Measurements from ENCODE around the gene ZNF286A.
"Not testable (repeated sequence)": the region's sequence is repeated elsewhere in the genome, so short reads cannot be mapped to it uniquely, and the experiment has no call there.

DNA sequence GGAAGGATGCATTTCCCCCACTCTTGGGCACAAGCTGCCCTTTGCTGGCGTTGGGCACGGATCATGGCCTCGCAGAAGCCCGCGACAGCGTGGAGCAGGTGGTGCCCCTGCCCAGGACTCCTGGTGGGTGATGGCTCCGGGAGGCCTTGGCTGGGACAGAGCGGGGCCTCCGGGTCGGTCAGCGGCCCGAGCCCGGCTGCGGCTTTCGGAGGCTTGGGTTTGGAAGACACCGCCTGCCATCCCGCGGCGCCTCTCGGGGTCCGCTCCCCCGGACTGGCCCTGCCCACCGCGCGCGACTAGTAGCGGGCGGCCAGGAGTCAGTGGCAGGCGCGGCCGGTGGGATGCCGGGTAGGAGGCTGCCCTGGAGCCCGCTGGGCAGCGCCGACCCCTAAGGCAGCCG, 49.9 kb downstream of the ZNF286A start:
- TF ChIP-seq RAD21 (conservative IDR thresholded peaks at IDR 0.05): not testable (repeated sequence)
- TF ChIP-seq, protein P1, sequence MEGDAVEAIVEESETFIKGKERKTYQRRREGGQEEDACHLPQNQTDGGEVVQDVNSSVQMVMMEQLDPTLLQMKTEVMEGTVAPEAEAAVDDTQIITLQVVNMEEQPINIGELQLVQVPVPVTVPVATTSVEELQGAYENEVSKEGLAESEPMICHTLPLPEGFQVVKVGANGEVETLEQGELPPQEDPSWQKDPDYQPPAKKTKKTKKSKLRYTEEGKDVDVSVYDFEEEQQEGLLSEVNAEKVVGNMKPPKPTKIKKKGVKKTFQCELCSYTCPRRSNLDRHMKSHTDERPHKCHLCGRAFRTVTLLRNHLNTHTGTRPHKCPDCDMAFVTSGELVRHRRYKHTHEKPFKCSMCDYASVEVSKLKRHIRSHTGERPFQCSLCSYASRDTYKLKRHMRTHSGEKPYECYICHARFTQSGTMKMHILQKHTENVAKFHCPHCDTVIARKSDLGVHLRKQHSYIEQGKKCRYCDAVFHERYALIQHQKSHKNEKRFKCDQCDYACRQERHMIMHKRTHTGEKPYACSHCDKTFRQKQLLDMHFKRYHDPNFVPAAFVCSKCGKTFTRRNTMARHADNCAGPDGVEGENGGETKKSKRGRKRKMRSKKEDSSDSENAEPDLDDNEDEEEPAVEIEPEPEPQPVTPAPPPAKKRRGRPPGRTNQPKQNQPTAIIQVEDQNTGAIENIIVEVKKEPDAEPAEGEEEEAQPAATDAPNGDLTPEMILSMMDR (IDR thresholded peaks at IDR 0.05; ENCODE audit: poor library complexity, severe bottlenecking): not testable (repeated sequence)
